Ovary (tissue), 3 donors: ENCODE measurements around the gene PIP5K1A.

ENCODE experiments used
- EP300 ChIP-seq: sonication (generic); formaldehyde crosslinking; IDR thresholded peaks from one replicate; pipeline ENCODE4 v1.6.1; 2017; ENCODE audit warnings: antibody characterized with exemption
- POLR2A ChIP-seq: fragments of 450-650 bp; IDR thresholded peaks from one replicate; pipeline ENCODE4 v1.6.1; 2017; ENCODE audit warnings: antibody characterized with exemption, mild to moderate bottlenecking, moderate library complexity
- TF ChIP-seq, protein P1 (sequence below), 3 donors: fragments of 450-650 bp in 2 of 3; fragments of 200-600 bp in 1 of 3; IDR thresholded peaks; one replicate each; pipeline versions ENCODE4 v1.5.1 to v1.8.0; 2016 to 2022; ENCODE audit warnings: antibody characterized with exemption in 3 of 3, mild to moderate bottlenecking in 1 of 3
- donor health status: DM: no; HTN: no; CAD: no.

DNA sequence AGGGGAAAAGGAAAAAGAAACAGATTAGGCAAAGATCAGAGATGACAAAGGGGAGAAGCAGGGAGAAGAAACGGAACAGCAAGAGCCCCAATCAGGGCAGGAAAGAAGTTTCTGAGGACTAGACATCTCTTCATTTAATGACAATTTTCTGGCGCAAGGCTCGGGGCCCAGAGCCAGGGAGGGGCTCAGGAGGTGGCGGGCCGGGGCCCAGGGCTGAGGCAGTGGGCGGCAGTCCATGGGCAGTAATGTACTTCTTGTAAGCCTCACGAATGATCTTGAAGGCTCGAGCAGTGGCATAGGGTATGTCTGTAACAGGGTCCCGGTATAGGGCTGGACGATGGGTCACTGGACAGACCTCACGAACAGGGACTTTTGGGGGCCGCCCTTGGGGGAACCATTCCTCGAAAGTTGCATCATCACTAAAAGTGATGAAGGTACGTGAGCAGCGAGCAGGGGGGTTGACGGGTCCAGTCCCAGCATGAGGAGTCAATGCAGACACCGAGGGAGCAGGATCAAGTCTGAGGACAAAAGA lies 21.8 kb upstream of the PIP5K1A start:
- TF ChIP-seq POLR2A: no peak
- TF ChIP-seq, protein P1, sequence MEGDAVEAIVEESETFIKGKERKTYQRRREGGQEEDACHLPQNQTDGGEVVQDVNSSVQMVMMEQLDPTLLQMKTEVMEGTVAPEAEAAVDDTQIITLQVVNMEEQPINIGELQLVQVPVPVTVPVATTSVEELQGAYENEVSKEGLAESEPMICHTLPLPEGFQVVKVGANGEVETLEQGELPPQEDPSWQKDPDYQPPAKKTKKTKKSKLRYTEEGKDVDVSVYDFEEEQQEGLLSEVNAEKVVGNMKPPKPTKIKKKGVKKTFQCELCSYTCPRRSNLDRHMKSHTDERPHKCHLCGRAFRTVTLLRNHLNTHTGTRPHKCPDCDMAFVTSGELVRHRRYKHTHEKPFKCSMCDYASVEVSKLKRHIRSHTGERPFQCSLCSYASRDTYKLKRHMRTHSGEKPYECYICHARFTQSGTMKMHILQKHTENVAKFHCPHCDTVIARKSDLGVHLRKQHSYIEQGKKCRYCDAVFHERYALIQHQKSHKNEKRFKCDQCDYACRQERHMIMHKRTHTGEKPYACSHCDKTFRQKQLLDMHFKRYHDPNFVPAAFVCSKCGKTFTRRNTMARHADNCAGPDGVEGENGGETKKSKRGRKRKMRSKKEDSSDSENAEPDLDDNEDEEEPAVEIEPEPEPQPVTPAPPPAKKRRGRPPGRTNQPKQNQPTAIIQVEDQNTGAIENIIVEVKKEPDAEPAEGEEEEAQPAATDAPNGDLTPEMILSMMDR (IDR thresholded peaks at IDR 0.05): no peak
- no peak for TF ChIP-seq EP300
